ENCODE measurements around the gene FIS1. TPM values are rescaled to one million over a fixed set of nuclear protein-coding genes. Genes with fewer than 3 reads are reported as not detected.
"Not testable (repeated sequence)": the region's sequence is repeated elsewhere in the genome, so short reads cannot be mapped to it uniquely, and the experiment has no call there.

The FIS1 gene
- total RNA-seq, 1 donor, result 186 TPM

DNA sequence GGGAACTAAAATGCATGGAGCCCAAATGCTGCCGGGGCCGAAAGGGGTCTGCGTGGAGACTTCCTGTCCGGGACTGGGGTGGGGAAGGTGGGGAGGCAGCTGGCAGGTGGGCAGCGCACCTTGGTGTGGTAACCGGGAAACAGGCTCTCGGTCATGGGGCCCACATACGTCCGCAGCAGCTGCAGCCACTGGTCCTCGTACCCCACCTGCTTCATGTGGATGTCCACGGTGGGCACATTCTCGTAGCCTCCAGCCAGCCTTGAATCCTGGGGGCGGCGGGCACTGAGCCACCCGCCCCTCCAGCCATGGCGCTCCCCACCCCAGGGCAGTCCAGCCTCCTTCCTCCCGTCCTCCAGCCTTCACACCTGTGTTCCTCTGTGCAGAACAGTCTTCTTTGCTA, 37.4 kb downstream of the FIS1 start:
- DNase-seq (ENCODE audit: low read depth in 2 of 3, low spot score in 2 of 3), result no peak

DNA sequence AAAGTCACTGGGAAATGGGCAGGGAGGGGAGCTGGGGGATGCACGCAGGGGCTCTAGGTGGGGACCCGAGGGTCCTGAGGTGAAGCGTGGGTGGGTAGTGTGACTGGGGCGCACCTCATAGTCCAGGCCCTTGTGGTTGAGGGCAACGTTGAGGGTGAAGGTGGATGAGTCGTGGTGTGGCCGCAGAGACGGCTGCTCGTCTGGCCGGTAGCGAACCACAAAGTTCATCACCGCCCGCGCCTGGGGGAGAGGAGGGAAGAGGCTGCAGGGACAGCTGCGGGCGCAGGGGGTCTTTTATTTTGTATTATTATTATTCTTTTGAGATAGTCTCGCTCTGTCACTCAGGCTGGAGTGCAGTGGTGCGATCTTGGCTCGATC, 38.2 kb downstream of the FIS1 start:
- no peak for DNase-seq (ENCODE audit: low read depth in 2 of 3, low spot score in 2 of 3)

DNA sequence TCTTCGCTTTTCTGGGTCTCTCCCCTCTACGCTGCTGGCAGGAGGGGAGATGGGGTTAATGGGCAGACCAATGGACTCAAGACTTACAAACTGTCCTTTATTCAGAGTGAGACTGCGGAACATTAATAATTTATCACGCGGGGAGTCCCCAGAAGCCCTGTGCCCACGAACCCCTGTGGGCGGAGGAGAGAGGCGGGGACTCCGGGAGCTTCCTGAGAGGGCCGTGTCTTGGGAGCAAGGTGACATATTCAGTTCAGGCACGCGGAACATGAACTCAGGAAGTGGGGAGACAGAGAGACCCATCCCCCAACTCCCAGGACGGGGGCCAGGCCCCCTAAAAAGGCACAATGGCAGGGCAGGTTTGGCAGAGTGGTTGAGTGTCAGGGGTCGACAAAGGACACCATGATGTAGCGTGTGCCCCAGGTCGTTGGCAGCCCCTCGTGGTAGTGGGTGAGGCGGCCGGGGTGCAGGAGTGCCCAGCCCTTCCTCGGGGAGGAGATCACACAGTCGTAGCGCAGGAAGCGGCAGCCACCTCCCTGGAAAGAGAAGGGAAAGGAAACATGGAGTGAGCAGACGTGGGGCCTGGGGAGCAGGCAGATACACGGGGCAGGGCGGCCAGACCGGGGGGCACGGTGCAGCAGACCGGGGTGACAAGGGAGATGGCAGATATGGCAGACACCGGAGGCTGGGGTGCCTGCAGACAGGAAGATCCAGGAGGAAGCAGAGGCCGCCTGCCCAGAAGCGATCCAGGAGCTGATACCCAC, 38.8 kb downstream of the FIS1 start:
- DNase-seq (ENCODE audit: low read depth in 2 of 3, low spot score in 2 of 3), result no peak

DNA sequence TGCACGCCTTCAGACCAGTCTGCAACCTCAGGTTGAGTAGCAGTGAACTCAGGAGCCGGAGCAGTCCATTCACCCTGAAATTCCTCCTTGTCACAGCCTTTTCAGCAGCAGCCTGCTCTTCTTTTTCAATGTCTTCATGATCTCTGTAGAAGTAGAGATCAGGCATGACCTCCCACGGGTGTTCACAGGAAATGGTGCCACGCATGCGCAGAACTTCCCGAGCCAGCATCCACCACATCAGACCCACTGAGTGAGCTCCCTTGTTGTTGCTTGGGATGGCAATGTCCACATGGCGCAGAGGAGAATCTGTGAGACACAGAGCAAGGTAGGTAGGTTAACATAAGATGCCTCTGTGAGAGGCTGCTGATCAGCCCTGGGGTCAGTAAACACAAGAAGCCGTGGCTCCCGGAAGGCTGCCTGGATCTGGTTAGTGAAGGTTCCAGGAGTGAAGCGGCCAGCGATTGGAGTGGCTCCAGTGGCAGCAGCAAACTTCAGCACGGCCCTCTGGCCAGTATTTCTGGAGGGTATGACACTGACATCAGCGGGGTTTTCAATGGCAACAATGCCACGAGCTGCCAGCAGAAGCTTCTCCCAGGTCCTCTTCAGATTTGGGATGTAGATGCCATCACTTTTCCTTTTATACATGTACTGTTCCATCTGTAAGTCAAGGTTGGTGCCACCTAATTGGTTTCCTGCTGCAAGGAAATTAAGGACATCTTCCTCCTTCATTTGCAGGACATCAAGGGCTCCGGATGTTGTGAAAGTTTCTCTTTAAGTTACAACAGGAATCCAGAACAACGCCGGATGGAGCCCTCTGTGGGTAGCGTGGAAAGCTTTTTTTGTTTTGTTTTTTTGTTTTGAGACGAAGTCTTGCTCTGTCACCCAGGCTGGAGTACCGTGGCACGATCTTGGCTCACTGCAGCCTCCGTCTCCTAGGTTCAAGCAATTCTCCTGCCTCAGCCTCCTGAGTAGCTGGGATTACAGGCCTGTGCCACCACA, 40.8 kb downstream of the FIS1 start:
- DNase-seq (ENCODE audit: low read depth in 2 of 3, low spot score in 2 of 3), result not testable (repeated sequence)

DNA sequence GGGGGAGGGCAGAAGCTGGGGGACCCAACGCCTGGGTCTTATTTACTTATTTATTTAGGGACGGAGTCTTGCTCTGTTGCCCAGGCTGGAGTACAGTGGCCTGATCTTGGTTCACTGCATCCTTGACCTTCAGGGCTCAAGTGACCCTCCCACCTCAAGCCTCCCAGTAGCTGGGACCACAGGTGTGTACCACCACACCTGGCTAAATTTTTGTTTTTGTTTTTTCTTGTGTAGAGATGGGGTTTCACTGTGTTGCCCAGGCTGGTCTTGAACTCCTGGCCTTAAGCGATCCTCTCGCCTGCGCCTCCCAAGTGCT, 42.3 kb downstream of the FIS1 start:
- no peak for DNase-seq (ENCODE audit: low read depth in 2 of 3, low spot score in 2 of 3)

DNA sequence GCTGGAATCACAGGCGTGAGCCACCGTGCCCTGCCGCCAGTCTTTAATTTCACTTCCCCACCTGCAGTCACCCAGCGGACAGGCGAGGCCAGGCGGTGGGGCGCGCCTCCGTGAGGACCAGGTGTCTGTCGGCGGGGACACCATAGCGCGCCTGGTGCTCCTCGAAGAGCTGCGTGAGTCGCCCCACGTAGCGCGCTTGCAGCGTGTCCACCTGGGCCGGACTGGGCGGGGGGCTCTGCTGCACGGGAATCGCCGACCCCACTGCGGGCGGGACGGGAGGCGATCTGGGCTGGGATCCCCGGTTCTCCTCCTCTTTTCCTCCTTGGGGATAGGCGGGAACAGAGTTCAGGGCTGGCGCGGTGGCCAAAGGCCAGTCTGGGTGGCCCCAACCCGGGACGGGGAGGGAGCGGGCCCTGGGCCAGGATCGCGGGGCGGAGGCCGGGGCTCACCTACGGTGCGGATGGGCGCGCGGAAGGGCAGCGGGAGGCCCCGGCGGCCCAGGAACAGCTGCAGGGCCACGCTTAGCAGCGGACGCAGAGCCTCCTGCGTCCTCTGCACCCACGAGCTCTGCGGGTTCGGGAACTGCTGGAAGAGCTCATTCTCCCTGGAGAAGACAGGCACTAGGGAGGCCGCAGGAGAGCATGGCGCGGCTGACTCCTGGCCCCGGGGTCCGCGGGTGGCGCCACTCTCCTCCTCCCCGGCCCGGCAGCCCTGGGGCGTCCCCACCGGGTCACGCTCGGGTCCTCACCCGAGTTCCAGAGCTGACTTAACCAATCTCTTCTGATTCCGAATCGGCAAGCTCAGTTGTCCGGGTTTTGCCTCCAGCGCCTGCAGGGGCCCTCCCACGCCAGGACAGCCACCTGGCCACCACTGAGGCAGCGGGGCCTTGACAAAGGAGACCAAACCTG, 42.9 kb downstream of the FIS1 start:
- no peak for DNase-seq (ENCODE audit: low read depth in 2 of 3, low spot score in 2 of 3)

DNA sequence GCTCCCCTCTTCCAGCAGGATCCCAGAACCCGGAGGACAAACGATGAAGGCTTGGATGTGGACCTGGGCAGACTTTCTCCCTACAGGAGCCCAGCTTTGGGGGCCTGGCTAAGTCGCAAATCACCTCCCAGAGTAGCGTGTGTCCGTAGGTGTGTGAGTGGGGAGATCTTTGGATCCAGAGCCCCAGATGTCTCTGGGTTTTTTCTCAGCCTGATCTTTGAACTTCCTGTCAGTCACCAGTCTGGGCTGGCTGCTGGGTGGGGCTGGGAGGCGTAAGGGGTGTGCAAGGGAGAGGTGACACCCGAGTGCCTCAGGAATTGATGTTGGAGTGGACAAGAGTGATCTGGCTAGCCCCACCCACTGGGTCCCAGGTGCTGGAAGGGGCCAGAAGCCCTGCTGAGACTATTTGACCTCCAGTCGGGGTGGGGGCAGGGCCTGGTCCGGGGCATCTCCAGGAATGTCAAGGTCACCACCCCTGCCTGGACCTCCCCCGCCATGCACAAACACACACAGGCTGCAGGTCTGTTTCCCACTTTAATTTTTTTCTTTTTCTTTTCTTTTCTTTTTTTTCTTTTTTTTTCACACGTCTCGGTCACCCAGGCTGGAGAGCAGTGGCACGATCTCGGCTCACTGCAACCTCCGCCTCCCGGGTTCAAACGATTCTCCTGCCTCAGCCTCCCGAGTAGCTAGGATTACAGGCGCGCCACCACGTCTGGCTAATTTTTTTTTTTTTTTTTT, 43.9 kb downstream of the FIS1 start, which contains the start of gene MOGAT3:
Gene MOGAT3, minus strand, starts transcription at position 175 of the 738 bp plus-strand sequence. CDS start 182 bp downstream, outside the sequence.
- DNase-seq (ENCODE audit: low read depth in 2 of 3, low spot score in 2 of 3), result no peak

DNA sequence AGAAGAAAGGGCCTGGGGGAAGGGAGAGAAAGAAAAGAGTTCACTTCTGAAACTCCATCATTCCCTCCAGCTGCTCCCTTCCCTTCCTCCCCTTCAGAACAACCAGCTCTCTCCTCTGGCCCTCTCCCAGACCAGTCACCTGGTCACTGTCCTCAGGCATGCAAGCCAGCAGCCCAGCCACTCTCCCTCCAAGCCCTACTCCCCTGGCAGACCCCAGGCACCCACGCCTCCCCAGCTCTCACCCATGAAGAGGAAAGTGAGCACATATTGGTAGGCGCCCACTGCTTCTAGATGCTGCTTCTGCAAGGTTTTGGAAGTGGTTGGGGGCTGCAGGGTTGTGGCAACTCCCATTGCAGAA, 44.4 kb downstream of the FIS1 start:
- no peak for DNase-seq (ENCODE audit: low read depth in 2 of 3, low spot score in 2 of 3)

DNA sequence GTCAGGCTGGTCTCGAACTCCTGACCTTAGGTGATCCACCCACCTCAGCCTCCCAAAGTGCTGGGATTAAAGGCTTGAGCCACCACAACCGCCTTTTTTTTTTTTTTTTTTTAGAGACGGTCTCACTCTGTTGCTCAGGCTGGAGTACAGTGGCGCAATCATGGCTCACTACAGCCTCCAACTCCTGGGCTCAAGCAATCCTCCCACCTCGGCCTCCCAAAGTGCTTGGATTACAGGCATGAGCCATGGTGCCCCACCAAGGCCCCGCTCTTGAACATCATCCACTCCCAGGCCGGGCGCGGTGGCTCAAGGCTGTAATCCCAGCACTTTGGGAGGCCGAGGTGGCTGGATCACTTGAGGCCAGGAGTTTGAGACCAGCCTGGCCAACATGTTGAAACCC, 45.4 kb downstream of the FIS1 start:
- not testable (repeated sequence) for DNase-seq (ENCODE audit: low read depth in 2 of 3, low spot score in 2 of 3)

DNA sequence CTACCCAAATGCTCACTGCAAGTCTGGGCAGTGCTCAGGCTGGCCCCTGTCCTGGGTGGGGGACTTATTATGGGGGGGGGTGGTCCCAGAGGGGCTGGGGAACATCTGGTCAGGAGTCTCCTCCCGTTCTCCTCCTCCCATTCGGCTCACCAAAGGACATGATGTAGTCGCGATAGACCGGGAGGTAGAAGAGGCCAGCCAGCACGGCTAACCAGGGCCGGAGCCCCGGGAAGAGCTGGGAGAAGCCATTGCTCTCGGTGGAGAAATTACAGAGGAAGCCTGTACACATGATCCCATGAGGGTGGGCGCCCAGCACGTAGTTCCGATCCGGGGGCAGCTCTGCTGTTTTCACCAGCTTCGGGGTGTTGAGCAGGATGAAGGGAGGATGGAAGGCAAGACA, 46.4 kb downstream of the FIS1 start:
- DNase-seq (ENCODE audit: low read depth in 2 of 3, low spot score in 2 of 3), result no peak

DNA sequence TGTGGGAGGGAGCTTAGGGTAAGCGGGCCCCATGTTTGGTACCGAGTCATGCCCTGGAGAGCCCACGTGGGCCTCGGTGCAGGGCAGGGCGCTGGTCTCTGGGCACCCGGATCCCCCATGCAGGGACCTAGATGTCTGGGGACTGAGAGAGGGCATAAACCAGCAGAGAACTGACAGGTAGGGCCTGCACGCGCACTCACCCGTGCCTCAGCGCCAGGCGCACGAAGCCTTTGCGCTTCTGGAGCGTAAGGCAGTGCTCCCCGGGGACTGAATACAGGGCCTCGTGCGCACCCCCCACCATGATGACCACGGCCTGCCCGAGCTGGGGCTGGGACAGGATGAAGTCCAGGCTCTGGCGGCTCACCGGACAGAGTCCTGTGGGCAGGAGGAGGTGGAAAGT, 46.9 kb downstream of the FIS1 start:
- DNase-seq (ENCODE audit: low read depth in 2 of 3, low spot score in 2 of 3), result no peak

DNA sequence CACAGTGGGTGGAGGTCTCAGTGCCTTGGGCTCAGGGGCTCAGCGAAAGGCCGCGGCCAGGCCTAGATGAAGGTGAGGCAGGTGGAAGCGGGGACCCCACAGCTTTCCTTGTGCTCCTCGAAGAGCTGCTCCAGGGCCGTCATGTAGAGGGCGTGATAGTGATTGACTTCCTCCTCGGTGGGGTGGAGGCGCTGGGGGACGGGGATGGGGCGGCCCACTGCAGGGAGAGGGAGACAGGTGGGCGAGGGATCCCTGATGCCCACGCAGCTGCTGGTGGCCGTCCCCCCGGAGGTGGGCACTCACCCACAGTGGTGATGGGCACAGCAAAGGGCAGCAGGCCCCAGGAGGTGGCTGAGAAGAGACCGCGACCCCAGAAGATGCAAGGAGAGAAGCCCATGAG, 49.0 kb downstream of the FIS1 start:
- no peak for DNase-seq (ENCODE audit: low read depth in 2 of 3, low spot score in 2 of 3)

Small RNA genes lying within 50 kb of the gene (small RNA-seq; reads per million reads assigned to genes)
- not detected for gene RNU6-1104P

Other genes starting within 250 kb of the FIS1 start
- gene MUC17, start 225.0 kb downstream of the FIS1 start, total RNA-seq, result under 0.01 TPM
- 22.4 TPM for gene TRIM56, start 159.6 kb downstream of the FIS1 start, total RNA-seq
- gene SERPINE1, start 118.0 kb downstream of the FIS1 start, total RNA-seq, result 14.8 TPM
- gene AP1S1, start 90.6 kb downstream of the FIS1 start, total RNA-seq, result 27.2 TPM
- gene VGF, start 79.5 kb downstream of the FIS1 start, total RNA-seq, result under 0.01 TPM
- not detected for gene NAT16, start 64.8 kb downstream of the FIS1 start, total RNA-seq
- not detected for gene MOGAT3, start 44.0 kb downstream of the FIS1 start, total RNA-seq
- 31.2 TPM for gene PLOD3, start 27.5 kb downstream of the FIS1 start, total RNA-seq
- 35.5 TPM for gene ZNHIT1, start 26.9 kb downstream of the FIS1 start, total RNA-seq
- 55.2 TPM for gene CLDN15, start 7.3 kb downstream of the FIS1 start, total RNA-seq
- gene IFT22, start 76.7 kb upstream of the FIS1 start, total RNA-seq, result 10.2 TPM
- gene COL26A1, start 117.8 kb upstream of the FIS1 start, total RNA-seq, result under 0.01 TPM

All from hematopoietic multipotent progenitor cell (in vitro differentiated cells).